ENCODE results near the gene STUM.
"Not testable (repeated sequence)": the region's sequence is repeated elsewhere in the genome, so short reads cannot be mapped to it uniquely, and the experiment has no call there.

The STUM gene

DNA sequence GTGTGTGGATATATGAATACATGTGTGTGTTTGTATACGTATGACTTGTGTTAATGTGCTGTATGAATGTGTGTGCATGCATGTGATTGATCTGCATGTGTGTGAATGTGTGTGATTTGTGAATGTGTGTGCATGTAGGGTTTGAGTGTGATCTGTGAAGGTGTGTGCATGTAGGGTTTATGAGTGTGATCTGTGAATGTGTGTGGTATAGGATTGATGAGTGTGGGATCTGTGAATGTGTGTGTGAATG lies 88.2 kb downstream of the STUM start:
- no peak for TF ChIP-seq CTCF (IDR thresholded peaks at IDR 0.05; ENCODE audit: low read depth, low read length, missing control alignments)
- Histone ChIP-seq H3K27ac (no peak overlapping the region), H3K27me3 (replicated peaks) (no peaks in the 10 kb centered on the region), H3K36me3 (replicated peaks) (no peaks in the 10 kb centered on the region), H3K4me3 (ENCODE audit: low read depth, low read length) (no peak overlapping the region)
- no peak for DNase-seq
- in situ Hi-C loops (cut with HindIII; ENCODE audit: low pct_ligation_motif_present, low sequenced_read_pairs): loop anchor here (25.0 kb wide), 2 partner anchors 201 to 801 kb away; no protein-coding TSS in a partner anchor

DNA sequence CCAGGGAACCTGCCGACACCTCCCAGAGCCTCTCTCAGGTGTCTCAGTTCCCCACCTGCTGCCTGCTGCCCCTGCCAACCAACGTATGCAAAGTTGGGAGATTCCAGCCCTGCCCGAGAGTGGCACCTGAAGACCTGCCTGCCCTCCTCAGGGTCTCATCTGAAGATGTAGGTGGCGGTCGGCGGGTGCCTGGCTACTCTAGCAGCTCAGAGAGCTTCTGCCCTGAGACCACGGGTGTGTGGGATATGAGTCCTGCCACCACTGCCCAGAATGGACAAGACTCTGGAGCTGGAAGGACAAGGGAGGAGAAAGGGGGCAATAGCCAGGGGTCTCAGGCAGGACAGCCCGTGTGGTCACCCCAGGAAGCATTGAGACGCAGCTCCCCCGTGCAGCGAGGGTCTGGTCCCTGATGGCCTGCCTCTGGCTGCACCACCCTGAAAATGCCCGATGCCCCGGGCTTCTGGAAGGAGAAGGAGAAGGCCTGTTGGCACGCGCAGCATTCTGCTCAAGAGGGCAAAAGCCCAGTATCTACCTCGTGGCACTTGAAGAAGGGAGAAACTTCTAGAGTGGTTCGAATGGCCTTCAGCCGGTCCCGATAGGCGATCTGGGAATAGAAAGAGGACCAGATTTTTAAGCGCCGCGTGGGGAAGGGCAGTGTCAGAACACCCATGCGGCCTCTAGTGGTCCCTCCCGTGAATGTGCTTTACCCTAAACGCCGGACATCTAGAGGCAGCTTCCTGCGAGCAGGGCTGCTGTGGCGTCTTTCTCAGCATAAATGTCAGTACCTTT lies 88.8 kb downstream of the STUM start:
- Histone ChIP-seq H3K27ac (no peak overlapping the region), H3K27me3 (replicated peaks) (no peaks in the 10 kb centered on the region), H3K4me3 (ENCODE audit: low read depth, low read length) (no peak overlapping the region), H3K36me3 (replicated peaks) (no peaks in the 10 kb centered on the region)
- TF ChIP-seq CTCF (IDR thresholded peaks at IDR 0.05; ENCODE audit: low read depth, low read length, missing control alignments): peak; percentile 71
- no peak for DNase-seq
- in situ Hi-C loops (cut with HindIII; ENCODE audit: low pct_ligation_motif_present, low sequenced_read_pairs): loop anchor here (25.0 kb wide), 2 partner anchors 200 to 800 kb away; no protein-coding TSS in a partner anchor

- H3K27ac ChIP-seq: no peak overlapping the region
- no peak overlapping the region for H3K4me3 ChIP-seq (ENCODE audit: low read depth, low read length)
- in situ Hi-C loops (cut with HindIII; ENCODE audit: low pct_ligation_motif_present, low sequenced_read_pairs): loop anchor here (25.0 kb wide), 2 partner anchors 199 to 799 kb away; no protein-coding TSS in a partner anchor
- TF ChIP-seq CTCF (IDR thresholded peaks at IDR 0.05; ENCODE audit: low read depth, low read length, missing control alignments): no peak
- no peaks in the 10 kb centered on the region for H3K36me3 ChIP-seq (replicated peaks)
- H3K27me3 ChIP-seq (replicated peaks): no peaks in the 10 kb centered on the region
- no peak for DNase-seq
Observed at GRCh38 chr1:226638001-226638601, 89.5 kb downstream of the STUM start.

DNA sequence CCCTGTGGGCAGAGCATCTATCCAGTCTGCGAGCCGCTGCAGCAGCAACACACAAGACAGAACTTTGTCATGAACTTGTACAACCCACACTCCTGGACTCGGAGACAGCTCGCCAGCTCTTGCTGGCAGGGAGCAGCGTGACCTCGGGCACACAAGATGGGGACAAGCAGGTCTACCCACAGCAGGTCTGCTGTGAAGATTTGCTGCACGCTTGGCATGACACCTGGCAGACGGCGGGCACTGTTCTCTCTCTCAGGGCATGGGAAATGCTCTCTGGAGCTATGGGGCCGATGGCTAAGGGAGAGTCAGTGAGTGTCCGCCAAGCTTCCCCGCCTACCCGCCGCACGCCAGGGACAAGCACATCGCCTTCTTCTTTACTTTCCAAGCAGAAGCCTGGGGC lies 90.0 kb downstream of the STUM start:
- DNase-seq: no peak
- H3K27ac ChIP-seq: no peak overlapping the region
- in situ Hi-C loops (cut with HindIII; ENCODE audit: low pct_ligation_motif_present, low sequenced_read_pairs): loop anchor here (25.0 kb wide), 2 partner anchors 199 to 799 kb away; no protein-coding TSS in a partner anchor

DNA sequence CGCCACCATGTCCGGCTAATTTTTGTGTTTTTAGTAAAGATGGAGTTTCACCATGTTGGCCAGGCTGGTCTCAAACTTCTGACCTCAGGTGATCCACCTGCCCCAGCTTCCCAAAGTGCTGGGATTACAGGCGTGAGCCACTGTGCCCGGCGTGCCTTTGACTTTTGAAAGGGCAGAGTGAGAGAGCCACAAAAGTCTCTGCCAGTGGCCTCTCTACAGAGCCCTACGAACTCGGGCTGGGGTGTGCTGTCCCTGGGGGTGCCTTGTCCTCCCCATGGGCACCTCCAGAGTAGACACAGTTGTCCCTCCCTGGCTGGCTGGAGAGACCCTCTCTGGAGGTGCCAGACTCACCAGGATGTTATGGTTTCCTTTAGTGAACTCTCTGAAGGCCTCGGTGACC lies 90.6 kb downstream of the STUM start:
- in situ Hi-C loops (cut with HindIII; ENCODE audit: low pct_ligation_motif_present, low sequenced_read_pairs): loop anchor here (25.0 kb wide), 2 partner anchors 198 to 798 kb away; no protein-coding TSS in a partner anchor
- not testable (repeated sequence) for H3K27me3 ChIP-seq (replicated peaks); H3K36me3 ChIP-seq (replicated peaks); H3K27ac ChIP-seq; H3K4me3 ChIP-seq (ENCODE audit: low read depth, low read length); DNase-seq

More for the DNA sequence above, 90.0 kb downstream of the STUM start:
- Histone ChIP-seq H3K4me3 (ENCODE audit: low read depth, low read length) (no peak overlapping the region), H3K36me3 (replicated peaks) (no peaks in the 10 kb centered on the region), H3K27me3 (replicated peaks) (no peaks in the 10 kb centered on the region)
- no peak for TF ChIP-seq CTCF (IDR thresholded peaks at IDR 0.05; ENCODE audit: low read depth, low read length, missing control alignments)

GRCh38 chr1:226639631-226640061 lies 91.1 kb downstream of the STUM start:
- no peak for DNase-seq
- no peaks in the 10 kb centered on the region for H3K27me3 ChIP-seq (replicated peaks)
- no peak overlapping the region for H3K27ac ChIP-seq
- in situ Hi-C loops (cut with HindIII; ENCODE audit: low pct_ligation_motif_present, low sequenced_read_pairs): loop anchor here (25.0 kb wide), 2 partner anchors 198 to 798 kb away; no protein-coding TSS in a partner anchor
- no peaks in the 10 kb centered on the region for H3K36me3 ChIP-seq (replicated peaks)
- TF ChIP-seq CTCF (IDR thresholded peaks at IDR 0.05; ENCODE audit: low read depth, low read length, missing control alignments): no peak
- H3K4me3 ChIP-seq (ENCODE audit: low read depth, low read length): no peak overlapping the region

Measured in brain microvascular endothelial cell (primary cell).